ENCODE data around the gene FAM117A.
A peak's percentile ranks its signal among the peaks of the same experiment; 100 is the strongest.

The FAM117A gene

GRCh38 chr17:49795372-49795771 lies 31.4 kb upstream of the FAM117A start:
- TF ChIP-seq ZBTB7A (IDR thresholded peaks at IDR 0.05; ENCODE audit: low read depth) (no peak), TAF1 (IDR thresholded peaks at IDR 0.05; ENCODE audit: low read depth) (no peak), CREB1 (IDR thresholded peaks at IDR 0.05; ENCODE audit: low read depth) (no peak), USF1 (IDR thresholded peaks at IDR 0.05) (no peak), TEAD4 (IDR thresholded peaks at IDR 0.05) (no peak), TCF12 (IDR thresholded peaks at IDR 0.05; ENCODE audit: low read depth) (no peak), EP300 (IDR thresholded peaks at IDR 0.05; ENCODE audit: borderline replicate concordance) (no peak), FOXM1 (IDR thresholded peaks at IDR 0.05; ENCODE audit: borderline replicate concordance, low read depth) (no peak), REST (IDR thresholded peaks at IDR 0.05; ENCODE audit: low read depth) (no peak), YY1 (IDR thresholded peaks at IDR 0.05; ENCODE audit: low read depth) (no peak), NFIC (IDR thresholded peaks at IDR 0.05) (no peak)

DNA sequence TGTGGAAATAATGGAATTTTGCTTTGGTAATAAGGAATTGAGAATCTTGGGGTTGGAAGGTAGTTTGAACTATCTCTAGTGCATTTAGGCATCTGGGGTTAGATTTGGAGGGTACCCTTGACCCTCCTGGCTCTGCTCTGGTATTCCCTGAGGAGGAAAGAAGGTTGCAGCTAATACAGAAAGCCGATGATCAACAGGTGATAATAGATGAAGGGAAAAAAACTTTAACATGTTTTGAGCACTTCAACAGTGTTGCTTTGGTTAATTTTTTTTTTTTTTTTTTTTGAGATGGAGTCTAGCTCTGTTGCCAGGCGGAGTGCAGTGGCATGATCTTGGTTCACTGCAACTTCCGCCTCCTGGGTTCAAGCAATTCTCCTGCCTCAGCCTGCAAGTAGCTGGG lies 29.4 kb upstream of the FAM117A start:
- TF ChIP-seq YY1 (IDR thresholded peaks at IDR 0.05; ENCODE audit: low read depth) (no peak), RAD21 (IDR thresholded peaks at IDR 0.05; ENCODE audit: low read depth) (no peak), ZBTB7A (IDR thresholded peaks at IDR 0.05; ENCODE audit: low read depth) (no peak), FOXM1 (IDR thresholded peaks at IDR 0.05; ENCODE audit: borderline replicate concordance, low read depth) (no peak), TAF1 (IDR thresholded peaks at IDR 0.05; ENCODE audit: low read depth) (no peak), REST (IDR thresholded peaks at IDR 0.05; ENCODE audit: low read depth) (no peak), CEBPB (IDR thresholded peaks at IDR 0.05) (no peak), NFIC (IDR thresholded peaks at IDR 0.05) (no peak), CREB1 (IDR thresholded peaks at IDR 0.05; ENCODE audit: low read depth) (no peak), TEAD4 (IDR thresholded peaks at IDR 0.05) (no peak), USF1 (IDR thresholded peaks at IDR 0.05) (no peak), EGR1 (IDR thresholded peaks at IDR 0.05) (no peak), EP300 (IDR thresholded peaks at IDR 0.05; ENCODE audit: borderline replicate concordance) (no peak)

GRCh38 chr17:49789243-49789578 lies 25.3 kb upstream of the FAM117A start:
- no peak for TF ChIP-seq MAX (IDR thresholded peaks at IDR 0.05)
- TF ChIP-seq EGR1 (IDR thresholded peaks at IDR 0.05), result no peak

DNA sequence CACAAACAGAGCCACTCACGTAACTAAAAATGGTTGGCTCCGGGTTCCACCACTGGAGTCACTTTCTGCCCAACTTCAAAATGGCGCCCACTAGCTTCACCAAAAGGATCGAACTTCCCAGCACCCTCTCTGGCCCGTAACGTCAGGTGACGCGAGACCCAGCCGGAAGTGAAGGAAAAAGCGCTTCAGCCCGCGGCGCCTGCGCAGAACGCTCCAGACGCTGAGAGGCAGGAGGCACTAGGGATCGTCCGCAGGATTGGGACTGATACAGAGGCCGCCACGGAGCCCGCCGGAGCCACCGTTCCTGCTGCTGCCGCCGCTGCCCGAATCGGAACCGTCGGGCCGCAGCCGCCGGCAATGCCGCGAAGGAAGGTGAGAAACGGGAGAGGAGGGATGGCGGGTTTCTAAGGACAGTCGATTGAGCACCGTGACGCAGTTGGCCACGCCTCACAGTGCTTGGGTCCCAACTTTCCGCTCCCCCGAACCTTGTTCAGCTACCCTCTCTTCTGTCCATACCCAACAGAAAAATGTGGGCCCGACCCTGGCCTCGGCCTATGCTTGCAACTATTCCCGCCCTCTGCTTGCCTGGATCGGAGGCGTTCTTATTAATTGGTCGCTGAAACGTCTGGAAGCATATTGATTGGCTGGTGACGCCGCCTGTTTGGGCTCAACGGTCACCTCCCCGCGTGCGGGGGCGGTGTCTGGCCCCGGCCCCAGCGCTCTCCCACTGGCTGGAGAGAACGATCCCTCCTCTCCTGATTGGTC lies 24.7 kb upstream of the FAM117A start, which contains the start of gene KAT7:
Gene KAT7, plus strand, starts transcription at position 204 of the 765 bp plus-strand sequence. Its CDS starts 154 bp downstream, at position 358.
- TF ChIP-seq EGR1 (IDR thresholded peaks at IDR 0.05), result peak; percentile 98
- peak; percentile 99 for TF ChIP-seq YY1 (IDR thresholded peaks at IDR 0.05; ENCODE audit: low read depth)
- TF ChIP-seq MAX (IDR thresholded peaks at IDR 0.05), result peak; percentile 83
- TF ChIP-seq RAD21 (IDR thresholded peaks at IDR 0.05; ENCODE audit: low read depth), result no peak
- TF ChIP-seq EP300 (IDR thresholded peaks at IDR 0.05; ENCODE audit: borderline replicate concordance), result no peak
- peak; percentile 65; the same call in 1 of the 2 replicates for TF ChIP-seq TCF12 (IDR thresholded peaks at IDR 0.05; ENCODE audit: low read depth)
- no peak for TF ChIP-seq REST (IDR thresholded peaks at IDR 0.05; ENCODE audit: low read depth)
- TF ChIP-seq TEAD4 (IDR thresholded peaks at IDR 0.05), result 0 out of 2 replicates have a peak, but pooled peaks have one; percentile 19
- TF ChIP-seq USF1 (IDR thresholded peaks at IDR 0.05), result peak; percentile 96
- TF ChIP-seq CREB1 (IDR thresholded peaks at IDR 0.05; ENCODE audit: low read depth), result peak; percentile 95
- no peak; the same call in 1 of the 2 replicates for TF ChIP-seq NFIC (IDR thresholded peaks at IDR 0.05)
- 0 out of 2 replicates have a peak, but pooled peaks have one; percentile 28 for TF ChIP-seq FOXM1 (IDR thresholded peaks at IDR 0.05; ENCODE audit: borderline replicate concordance, low read depth)
- peak; percentile 83 for TF ChIP-seq TAF1 (IDR thresholded peaks at IDR 0.05; ENCODE audit: low read depth)
- TF ChIP-seq CEBPB (IDR thresholded peaks at IDR 0.05), result no peak; the same call in 1 of the 2 replicates
- TF ChIP-seq ZBTB7A (IDR thresholded peaks at IDR 0.05; ENCODE audit: low read depth), result no peak
